Neuron (in vitro differentiated cells): ENCODE results near the gene SLC14A1.

Experiments used
- H2AFZ ChIP-seq: one replicate; pipeline ENCODE4 v1.6.1; 2013; ENCODE audit warnings: low read depth, mild to moderate bottlenecking, inconsistent platforms, low read length, moderate library complexity
- H3K27me3 ChIP-seq: one replicate; pipeline ENCODE4 v1.6.1; 2013; ENCODE audit warnings: low read length; ENCODE audit not compliant: insufficient read depth
- H3K36me3 ChIP-seq: one replicate; pipeline ENCODE4 v1.6.1; 2013; ENCODE audit warnings: low read length; ENCODE audit not compliant: insufficient read depth
- H3K4me1 ChIP-seq: one replicate; pipeline ENCODE4 v1.6.1; 2013; ENCODE audit warnings: low read length; ENCODE audit not compliant: insufficient read depth
- H3K4me3 ChIP-seq: 2 replicates; pipeline ENCODE4 v1.5.1; 2013; ENCODE audit warnings: mild to moderate bottlenecking, low read length, moderate library complexity
- H3K9me3 ChIP-seq: one replicate; pipeline ENCODE4 v1.6.1; 2013; ENCODE audit warnings: low read length

The SLC14A1 gene

GRCh38 chr18:45775743-45776142, 51.8 kb downstream of the SLC14A1 start:
- Histone ChIP-seq H3K4me1 (no peaks in the 10 kb centered on the region), H3K36me3 (no peaks in the 10 kb centered on the region), H3K9me3 (no peaks in the 10 kb centered on the region), H3K27me3 (no peaks in the 10 kb centered on the region), H3K4me3 (no peak overlapping the region), H2AFZ (no peak overlapping the region)

DNA sequence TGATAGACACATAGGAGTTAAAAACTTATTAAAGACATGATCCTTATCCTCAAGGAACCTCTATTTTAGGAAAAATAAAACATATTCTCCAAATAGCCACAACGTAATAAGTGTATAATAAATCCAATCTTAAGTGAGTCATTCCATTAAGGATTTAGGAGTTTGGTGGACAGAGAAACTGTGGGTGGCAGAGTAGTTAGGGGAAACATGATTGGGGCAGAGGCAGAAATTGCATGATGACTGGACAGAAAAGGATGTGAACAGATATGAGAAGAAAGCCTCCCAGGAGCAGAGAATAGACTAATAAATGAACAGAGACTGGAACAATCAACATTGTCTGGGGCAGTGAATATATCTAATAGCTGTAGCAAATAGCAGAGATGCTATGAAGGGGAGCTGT, 53.4 kb downstream of the SLC14A1 start:
- Histone ChIP-seq H3K4me1 (no peaks in the 10 kb centered on the region), H3K4me3 (no peak overlapping the region), H3K9me3 (no peaks in the 10 kb centered on the region), H2AFZ (no peak overlapping the region), H3K27me3 (no peaks in the 10 kb centered on the region), H3K36me3 (no peaks in the 10 kb centered on the region)

GRCh38 chr18:45780568-45780967, 56.6 kb downstream of the SLC14A1 start:
- Histone ChIP-seq H3K4me1 (no peaks in the 10 kb centered on the region), H3K36me3 (no peaks in the 10 kb centered on the region), H3K4me3 (no peak overlapping the region), H3K27me3 (no peaks in the 10 kb centered on the region), H2AFZ (no peak overlapping the region), H3K9me3 (no peaks in the 10 kb centered on the region)

- Histone ChIP-seq H3K4me3 (no peak overlapping the region), H3K4me1 (no peaks in the 10 kb centered on the region), H3K27me3 (no peaks in the 10 kb centered on the region), H3K36me3 (no peaks in the 10 kb centered on the region), H2AFZ (no peak overlapping the region), H3K9me3 (no peaks in the 10 kb centered on the region)
Observed at GRCh38 chr18:45782662-45783061, 58.7 kb downstream of the SLC14A1 start.

- Histone ChIP-seq H3K4me3 (no peak overlapping the region), H3K9me3 (no peaks in the 10 kb centered on the region), H3K4me1 (no peaks in the 10 kb centered on the region), H2AFZ (no peak overlapping the region), H3K27me3 (no peaks in the 10 kb centered on the region), H3K36me3 (no peaks in the 10 kb centered on the region)
Observed at GRCh38 chr18:45783097-45784075, 59.4 kb downstream of the SLC14A1 start.

GRCh38 chr18:45785134-45785533, 61.2 kb downstream of the SLC14A1 start:
- no peaks in the 10 kb centered on the region for H3K36me3 ChIP-seq
- no peaks in the 10 kb centered on the region for H3K4me1 ChIP-seq
- H3K4me3 ChIP-seq = no peak overlapping the region
- H2AFZ ChIP-seq = no peak overlapping the region
- H3K27me3 ChIP-seq = no peaks in the 10 kb centered on the region
- H3K9me3 ChIP-seq = no peaks in the 10 kb centered on the region

DNA sequence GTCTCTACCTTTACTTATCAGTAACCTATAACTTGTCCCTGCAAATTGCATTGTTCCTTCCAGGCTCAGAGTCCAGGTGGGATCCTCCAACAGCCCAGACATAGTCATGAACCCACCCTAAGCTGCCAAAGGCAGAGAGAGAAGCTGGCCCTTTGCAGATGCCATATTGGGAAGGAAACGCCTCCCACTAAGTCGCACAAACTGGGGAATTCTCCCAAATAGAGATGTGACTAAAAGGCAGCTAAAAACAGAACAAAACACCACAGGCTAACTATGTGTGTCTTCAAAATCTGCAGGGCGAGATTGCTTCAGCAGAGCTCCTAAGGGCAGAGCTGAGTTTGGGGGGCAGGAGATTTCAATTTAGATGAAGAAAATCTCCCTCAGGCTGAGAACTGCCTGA, 63.0 kb downstream of the SLC14A1 start:
- Histone ChIP-seq H3K4me3 (no peak overlapping the region), H3K4me1 (no peaks in the 10 kb centered on the region), H2AFZ (no peak overlapping the region), H3K9me3 (no peaks in the 10 kb centered on the region), H3K27me3 (no peaks in the 10 kb centered on the region), H3K36me3 (no peaks in the 10 kb centered on the region)

DNA sequence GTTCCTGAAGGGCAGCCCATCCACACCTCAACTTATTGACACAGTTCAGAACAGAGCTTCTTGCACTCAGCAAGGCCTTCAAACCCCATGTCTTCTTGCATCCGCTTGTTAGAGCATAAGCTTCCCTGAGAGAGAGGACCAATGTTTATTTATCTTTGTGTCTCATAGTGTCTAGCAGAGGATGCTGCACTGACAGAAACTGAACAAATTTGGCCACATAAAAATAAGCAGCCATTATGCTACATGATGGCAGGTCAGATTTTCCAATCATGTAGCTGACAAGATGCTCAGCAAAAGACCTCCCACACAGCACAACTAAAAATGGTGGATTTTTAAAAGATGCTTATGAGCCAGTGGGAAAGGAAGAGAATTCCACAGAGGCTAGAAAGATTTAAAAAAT, 63.4 kb downstream of the SLC14A1 start:
- Histone ChIP-seq H3K36me3 (no peaks in the 10 kb centered on the region), H3K9me3 (no peaks in the 10 kb centered on the region), H3K4me1 (no peaks in the 10 kb centered on the region), H3K4me3 (no peak overlapping the region), H3K27me3 (no peaks in the 10 kb centered on the region), H2AFZ (no peak overlapping the region)

GRCh38 chr18:45788861-45789260, 64.9 kb downstream of the SLC14A1 start:
- Histone ChIP-seq H3K27me3 (no peaks in the 10 kb centered on the region), H3K4me3 (no peak overlapping the region), H3K36me3 (no peaks in the 10 kb centered on the region), H3K4me1 (no peaks in the 10 kb centered on the region), H3K9me3 (no peaks in the 10 kb centered on the region), H2AFZ (no peak overlapping the region)

- Histone ChIP-seq H2AFZ (no peak overlapping the region), H3K4me1 (no peaks in the 10 kb centered on the region), H3K27me3 (no peaks in the 10 kb centered on the region), H3K9me3 (no peaks in the 10 kb centered on the region), H3K36me3 (no peaks in the 10 kb centered on the region), H3K4me3 (no peak overlapping the region)
Observed at GRCh38 chr18:45792506-45793263, 68.7 kb downstream of the SLC14A1 start.

GRCh38 chr18:45793264-45793965, 69.4 kb downstream of the SLC14A1 start:
- H3K4me1 ChIP-seq = no peaks in the 10 kb centered on the region
- H2AFZ ChIP-seq = no peak overlapping the region
- no peaks in the 10 kb centered on the region for H3K27me3 ChIP-seq
- no peak overlapping the region for H3K4me3 ChIP-seq
- H3K9me3 ChIP-seq = no peaks in the 10 kb centered on the region
- H3K36me3 ChIP-seq = no peaks in the 10 kb centered on the region

GRCh38 chr18:45801416-45802004, 77.5 kb downstream of the SLC14A1 start:
- Histone ChIP-seq H3K9me3 (peaks cover 4% of the 10 kb centered on the region), H3K4me3 (no peak overlapping the region), H2AFZ (no peak overlapping the region), H3K36me3 (no peaks in the 10 kb centered on the region), H3K4me1 (no peaks in the 10 kb centered on the region), H3K27me3 (no peaks in the 10 kb centered on the region)
